ENCODE data around the gene OMA1. TPM values are rescaled to one million over a fixed set of nuclear protein-coding genes. Genes with fewer than 3 reads are reported as not detected.

OMA1 gene
- polyA plus RNA-seq, 1 of the 3 experiments (the other 2 are of a cell fraction): 6.9 TPM

DNA sequence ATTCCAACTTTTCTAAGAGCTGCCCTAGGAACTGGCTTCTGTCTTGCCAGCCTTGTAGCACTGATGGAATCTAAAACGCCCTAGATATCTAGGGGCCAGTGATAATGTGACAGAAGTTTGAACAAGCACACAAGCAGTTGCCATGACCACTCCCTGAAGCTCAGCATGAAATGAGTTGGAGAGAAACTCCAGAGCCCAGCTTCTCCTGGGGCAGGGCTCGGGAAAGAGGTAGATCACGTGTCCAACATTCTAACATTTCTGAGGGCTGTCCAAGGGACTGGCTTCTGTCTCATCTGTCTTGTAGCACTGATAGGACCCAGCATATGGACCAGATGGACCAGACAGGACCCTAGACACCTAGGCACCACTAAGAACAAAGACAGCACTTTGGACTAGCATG lies 37.9 kb downstream of the OMA1 start:
- ChIA-PET CTCF (interaction anchor here (1.0 kb wide), 1 partner anchor 8 kb away, joined by 3 read pairs; no protein-coding TSS in a partner anchor), POLR2A (no interaction called here)
- DNase-seq: no peak
- 90% methylated on average over 3 of the region's 3 CpGs for WGBS (ENCODE audit: low lambda C conversion rate)
- Histone ChIP-seq H3K79me2 (ENCODE audit: insufficient read depth) (no peaks in the 10 kb centered on the region), H3K27ac (ENCODE audit: low read depth in 2 of 2, low read length in 1 of 2) (no peak overlapping the region), H3K9me2 (no peaks in the 10 kb centered on the region), H3K9ac (no peak overlapping the region), H3K4me3 (ENCODE audit: low read depth in 2 of 2, low read length in 1 of 2) (no peak overlapping the region), H3K9me3 (0 out of 2 replicates have a peak, but pooled peaks cover 4% of the 10 kb centered on the region), H3K4me1 (ENCODE audit: control insufficient read depth in 1 of 2, insufficient read depth in 2 of 2, low read depth in 1 of 2, low read length in 1 of 2) (no peaks in the 10 kb centered on the region), H2AFZ (ENCODE audit: low read depth) (no peak overlapping the region), H3K27me3 (ENCODE audit: insufficient read depth) (no peaks in the 10 kb centered on the region), H3K4me2 (no peak overlapping the region), H4K20me1 (ENCODE audit: insufficient read depth) (no peaks in the 10 kb centered on the region), H3K36me3 (replicated peaks in 1 of 2; ENCODE audit: control insufficient read depth in 1 of 2, insufficient read depth in 2 of 2, low read length in 1 of 2) (peaks cover 8 to 15% of the 10 kb centered on the region in 2 experiments), H3F3A (replicated peaks; ENCODE audit: insufficient read depth) (no peaks in the 10 kb centered on the region)
- TF ChIP-seq MEF2A (IDR thresholded peaks at IDR 0.05; ENCODE audit: borderline replicate concordance, low read depth) (no peak), FOSL2 (IDR thresholded peaks at IDR 0.05; ENCODE audit: borderline replicate concordance, low read depth) (no peak), YY1 (IDR thresholded peaks at IDR 0.05; ENCODE audit: low read depth) (no peak), SIN3A (IDR thresholded peaks at IDR 0.05; ENCODE audit: borderline replicate concordance, low read depth, low read length) (no peak), MXI1 (IDR thresholded peaks at IDR 0.05; ENCODE audit: low read depth, low read length) (no peak), FOXJ3 (CRISPR knock-in tag; IDR thresholded peaks at IDR 0.05) (no peak), NFIC (IDR thresholded peaks at IDR 0.05; ENCODE audit: borderline replicate concordance) (no peak), RFX5 (IDR thresholded peaks at IDR 0.05; ENCODE audit: low read length) (no peak)
- TF ChIP-seq, protein P1, sequence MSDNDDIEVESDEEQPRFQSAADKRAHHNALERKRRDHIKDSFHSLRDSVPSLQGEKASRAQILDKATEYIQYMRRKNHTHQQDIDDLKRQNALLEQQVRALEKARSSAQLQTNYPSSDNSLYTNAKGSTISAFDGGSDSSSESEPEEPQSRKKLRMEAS (IDR thresholded peaks at IDR 0.05; ENCODE audit: low read depth): no peak
- TF ChIP-seq, protein P2, sequence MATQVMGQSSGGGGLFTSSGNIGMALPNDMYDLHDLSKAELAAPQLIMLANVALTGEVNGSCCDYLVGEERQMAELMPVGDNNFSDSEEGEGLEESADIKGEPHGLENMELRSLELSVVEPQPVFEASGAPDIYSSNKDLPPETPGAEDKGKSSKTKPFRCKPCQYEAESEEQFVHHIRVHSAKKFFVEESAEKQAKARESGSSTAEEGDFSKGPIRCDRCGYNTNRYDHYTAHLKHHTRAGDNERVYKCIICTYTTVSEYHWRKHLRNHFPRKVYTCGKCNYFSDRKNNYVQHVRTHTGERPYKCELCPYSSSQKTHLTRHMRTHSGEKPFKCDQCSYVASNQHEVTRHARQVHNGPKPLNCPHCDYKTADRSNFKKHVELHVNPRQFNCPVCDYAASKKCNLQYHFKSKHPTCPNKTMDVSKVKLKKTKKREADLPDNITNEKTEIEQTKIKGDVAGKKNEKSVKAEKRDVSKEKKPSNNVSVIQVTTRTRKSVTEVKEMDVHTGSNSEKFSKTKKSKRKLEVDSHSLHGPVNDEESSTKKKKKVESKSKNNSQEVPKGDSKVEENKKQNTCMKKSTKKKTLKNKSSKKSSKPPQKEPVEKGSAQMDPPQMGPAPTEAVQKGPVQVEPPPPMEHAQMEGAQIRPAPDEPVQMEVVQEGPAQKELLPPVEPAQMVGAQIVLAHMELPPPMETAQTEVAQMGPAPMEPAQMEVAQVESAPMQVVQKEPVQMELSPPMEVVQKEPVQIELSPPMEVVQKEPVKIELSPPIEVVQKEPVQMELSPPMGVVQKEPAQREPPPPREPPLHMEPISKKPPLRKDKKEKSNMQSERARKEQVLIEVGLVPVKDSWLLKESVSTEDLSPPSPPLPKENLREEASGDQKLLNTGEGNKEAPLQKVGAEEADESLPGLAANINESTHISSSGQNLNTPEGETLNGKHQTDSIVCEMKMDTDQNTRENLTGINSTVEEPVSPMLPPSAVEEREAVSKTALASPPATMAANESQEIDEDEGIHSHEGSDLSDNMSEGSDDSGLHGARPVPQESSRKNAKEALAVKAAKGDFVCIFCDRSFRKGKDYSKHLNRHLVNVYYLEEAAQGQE (IDR thresholded peaks at IDR 0.05; ENCODE audit: low read depth, low read length): no peak
- TF ChIP-seq, protein P3, sequence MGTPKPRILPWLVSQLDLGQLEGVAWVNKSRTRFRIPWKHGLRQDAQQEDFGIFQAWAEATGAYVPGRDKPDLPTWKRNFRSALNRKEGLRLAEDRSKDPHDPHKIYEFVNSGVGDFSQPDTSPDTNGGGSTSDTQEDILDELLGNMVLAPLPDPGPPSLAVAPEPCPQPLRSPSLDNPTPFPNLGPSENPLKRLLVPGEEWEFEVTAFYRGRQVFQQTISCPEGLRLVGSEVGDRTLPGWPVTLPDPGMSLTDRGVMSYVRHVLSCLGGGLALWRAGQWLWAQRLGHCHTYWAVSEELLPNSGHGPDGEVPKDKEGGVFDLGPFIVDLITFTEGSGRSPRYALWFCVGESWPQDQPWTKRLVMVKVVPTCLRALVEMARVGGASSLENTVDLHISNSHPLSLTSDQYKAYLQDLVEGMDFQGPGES (IDR thresholded peaks at IDR 0.05; ENCODE audit: low read depth, low read length): no peak
- TF ChIP-seq, protein P4, sequence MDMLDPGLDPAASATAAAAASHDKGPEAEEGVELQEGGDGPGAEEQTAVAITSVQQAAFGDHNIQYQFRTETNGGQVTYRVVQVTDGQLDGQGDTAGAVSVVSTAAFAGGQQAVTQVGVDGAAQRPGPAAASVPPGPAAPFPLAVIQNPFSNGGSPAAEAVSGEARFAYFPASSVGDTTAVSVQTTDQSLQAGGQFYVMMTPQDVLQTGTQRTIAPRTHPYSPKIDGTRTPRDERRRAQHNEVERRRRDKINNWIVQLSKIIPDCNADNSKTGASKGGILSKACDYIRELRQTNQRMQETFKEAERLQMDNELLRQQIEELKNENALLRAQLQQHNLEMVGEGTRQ (IDR thresholded peaks at IDR 0.05; ENCODE audit: borderline replicate concordance, low read depth, low read length): no peak
